ENCODE data around the gene ZBTB8A. TPM values are rescaled to one million over a fixed set of nuclear protein-coding genes. Genes with fewer than 3 reads are reported as not detected.

ZBTB8A gene
- total RNA-seq, 3 donors from 2014 or later: 6.6 to 10.0 (median 9.6) TPM

GRCh38 chr1:32580348-32581017 is 41.3 kb downstream of the ZBTB8A start:
- Histone ChIP-seq H3K4me3 (no peak overlapping the region), H3K36me3 (no peaks in the 10 kb centered on the region), H3K4me1 (no peaks in the 10 kb centered on the region), H3K27ac (no peak overlapping the region), H3K27me3 (no peaks in the 10 kb centered on the region), H3K9me3 (no peaks in the 10 kb centered on the region)
- DNase-seq (ENCODE audit: low spot score in 2 of 2): no peak
- intact Hi-C loops (cut with DNase I; ENCODE audit: low total_unique reads): no loop called here
- TF ChIP-seq, protein P1, sequence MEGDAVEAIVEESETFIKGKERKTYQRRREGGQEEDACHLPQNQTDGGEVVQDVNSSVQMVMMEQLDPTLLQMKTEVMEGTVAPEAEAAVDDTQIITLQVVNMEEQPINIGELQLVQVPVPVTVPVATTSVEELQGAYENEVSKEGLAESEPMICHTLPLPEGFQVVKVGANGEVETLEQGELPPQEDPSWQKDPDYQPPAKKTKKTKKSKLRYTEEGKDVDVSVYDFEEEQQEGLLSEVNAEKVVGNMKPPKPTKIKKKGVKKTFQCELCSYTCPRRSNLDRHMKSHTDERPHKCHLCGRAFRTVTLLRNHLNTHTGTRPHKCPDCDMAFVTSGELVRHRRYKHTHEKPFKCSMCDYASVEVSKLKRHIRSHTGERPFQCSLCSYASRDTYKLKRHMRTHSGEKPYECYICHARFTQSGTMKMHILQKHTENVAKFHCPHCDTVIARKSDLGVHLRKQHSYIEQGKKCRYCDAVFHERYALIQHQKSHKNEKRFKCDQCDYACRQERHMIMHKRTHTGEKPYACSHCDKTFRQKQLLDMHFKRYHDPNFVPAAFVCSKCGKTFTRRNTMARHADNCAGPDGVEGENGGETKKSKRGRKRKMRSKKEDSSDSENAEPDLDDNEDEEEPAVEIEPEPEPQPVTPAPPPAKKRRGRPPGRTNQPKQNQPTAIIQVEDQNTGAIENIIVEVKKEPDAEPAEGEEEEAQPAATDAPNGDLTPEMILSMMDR (IDR thresholded peaks at IDR 0.05): no peak

- intact Hi-C loops (cut with DNase I; ENCODE audit: low total_unique reads): no loop called here
- no peaks in the 10 kb centered on the region for H3K4me1 ChIP-seq
- H3K9me3 ChIP-seq: no peaks in the 10 kb centered on the region
- H3K27me3 ChIP-seq: no peaks in the 10 kb centered on the region
- H3K27ac ChIP-seq: no peak overlapping the region
- DNase-seq (ENCODE audit: low spot score in 2 of 2): no peak
- no peak overlapping the region for H3K4me3 ChIP-seq
- H3K36me3 ChIP-seq: no peaks in the 10 kb centered on the region
- TF ChIP-seq POLR2A (IDR thresholded peaks at IDR 0.05) (no peak), POLR2AphosphoS5 (IDR thresholded peaks at IDR 0.05) (no peak)
- TF ChIP-seq, protein P1 (IDR thresholded peaks at IDR 0.05): no peak
Measured at GRCh38 chr1:32592943-32593342, 53.7 kb downstream of the ZBTB8A start.

DNA sequence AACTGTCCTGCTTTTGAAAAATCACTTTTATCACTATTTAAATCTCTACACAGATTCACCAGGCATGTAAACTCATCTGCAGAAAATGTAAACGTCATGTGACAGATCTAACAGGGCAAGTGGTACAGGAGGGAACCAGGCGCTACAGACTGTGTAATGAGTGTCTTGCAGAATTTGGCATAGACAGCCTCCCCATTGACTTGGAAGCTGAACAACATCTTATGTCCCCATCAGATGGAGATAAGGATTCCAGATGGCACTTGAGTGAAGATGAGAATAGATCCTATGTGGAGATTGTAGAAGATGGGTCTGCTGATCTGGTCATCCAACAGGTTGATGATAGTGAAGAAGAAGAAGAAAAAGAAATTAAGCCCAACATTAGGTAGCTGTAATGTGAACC is 60.8 kb downstream of the ZBTB8A start:
- intact Hi-C loops (cut with DNase I; ENCODE audit: low total_unique reads): no loop called here
- Histone ChIP-seq H3K4me1 (no peaks in the 10 kb centered on the region), H3K4me3 (no peak overlapping the region), H3K27me3 (no peaks in the 10 kb centered on the region), H3K36me3 (no peaks in the 10 kb centered on the region), H3K27ac (no peak overlapping the region), H3K9me3 (no peaks in the 10 kb centered on the region)
- DNase-seq (ENCODE audit: low spot score in 2 of 2): no peak
- TF ChIP-seq, protein P1 (IDR thresholded peaks at IDR 0.05): no peak
- no peak for TF ChIP-seq POLR2A (IDR thresholded peaks at IDR 0.05)
- TF ChIP-seq POLR2AphosphoS5 (IDR thresholded peaks at IDR 0.05): no peak

DNA sequence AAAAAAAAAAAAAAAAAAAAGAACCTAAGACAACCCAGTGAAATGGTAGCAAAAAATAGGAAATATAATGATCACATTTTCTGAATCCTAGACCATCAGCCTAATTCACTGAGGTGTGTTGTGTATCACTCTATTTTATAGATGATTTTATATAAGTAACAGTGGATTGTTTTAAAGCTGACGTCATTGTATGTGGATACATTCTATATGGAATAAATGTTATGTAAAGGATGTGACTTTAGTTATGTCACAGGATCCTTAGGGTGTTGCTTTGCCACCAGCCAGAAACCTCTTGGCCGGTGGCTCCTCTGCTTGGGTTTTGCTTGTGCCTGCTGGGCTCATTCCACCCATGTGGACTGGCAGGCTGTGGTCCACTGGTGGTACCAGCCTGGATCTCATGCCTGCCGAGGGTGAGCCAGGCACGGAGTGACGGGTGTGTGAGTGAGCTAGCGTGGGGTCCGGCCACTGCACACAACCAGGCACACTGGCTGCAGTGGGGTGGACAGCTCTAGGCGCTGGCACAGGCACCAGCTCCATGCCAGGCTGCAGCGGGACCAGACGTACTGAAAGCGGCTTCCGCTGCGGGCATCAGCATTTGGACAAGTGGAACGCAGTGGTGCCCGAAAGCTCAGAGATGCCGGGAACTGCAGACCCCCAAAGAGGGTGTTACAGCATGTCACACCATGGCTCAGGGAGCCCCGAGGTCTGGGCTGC is 66.6 kb downstream of the ZBTB8A start:
- Histone ChIP-seq H3K27ac (no peak overlapping the region), H3K4me3 (no peak overlapping the region), H3K36me3 (no peaks in the 10 kb centered on the region), H3K9me3 (no peaks in the 10 kb centered on the region), H3K4me1 (no peaks in the 10 kb centered on the region), H3K27me3 (no peaks in the 10 kb centered on the region)
- TF ChIP-seq POLR2AphosphoS5 (IDR thresholded peaks at IDR 0.05) (no peak), POLR2A (IDR thresholded peaks at IDR 0.05) (no peak)
- TF ChIP-seq, protein P1 (IDR thresholded peaks at IDR 0.05): no peak
- intact Hi-C loops (cut with DNase I; ENCODE audit: low total_unique reads): no loop called here
- DNase-seq (ENCODE audit: low spot score in 2 of 2): no peak

GRCh38 chr1:32606565-32607371 is 67.5 kb downstream of the ZBTB8A start:
- Histone ChIP-seq H3K4me1 (no peaks in the 10 kb centered on the region), H3K4me3 (no peak overlapping the region), H3K9me3 (no peaks in the 10 kb centered on the region), H3K36me3 (no peaks in the 10 kb centered on the region), H3K27ac (no peak overlapping the region), H3K27me3 (no peaks in the 10 kb centered on the region)
- intact Hi-C loops (cut with DNase I; ENCODE audit: low total_unique reads): no loop called here
- no peak for DNase-seq (ENCODE audit: low spot score in 2 of 2)
- TF ChIP-seq, protein P1 (IDR thresholded peaks at IDR 0.05): no peak
- no peak for TF ChIP-seq POLR2AphosphoS5 (IDR thresholded peaks at IDR 0.05)
- TF ChIP-seq POLR2A (IDR thresholded peaks at IDR 0.05): no peak

All from breast epithelium (tissue), 4 donors.